Right lobe of liver (tissue), 4 donors: ENCODE measurements around the gene FRMD4A.

Experiments
- POLR2A ChIP-seq: fragments of 450-650 bp; IDR thresholded peaks from one replicate; pipeline ENCODE4 v1.6.1; 2017; ENCODE audit warnings: antibody characterized with exemption, mild to moderate bottlenecking
- TF ChIP-seq, protein P1 (sequence below), 4 donors: fragments of 200-600 bp in 3 of 4; fragments of 450-650 bp in 1 of 4; IDR thresholded peaks; one replicate each; pipeline versions ENCODE4 v1.5.1 to v1.8.0; 2016 to 2022; ENCODE audit warnings: antibody characterized with exemption in 4 of 4, mild to moderate bottlenecking in 2 of 4
- donor health status: DM: no; HTN: no; CAD: no.
- donor health status: DM: no; HTN: no; CAD: no.
- donor health status: DM: no; HTN: yes; CAD: no.

DNA sequence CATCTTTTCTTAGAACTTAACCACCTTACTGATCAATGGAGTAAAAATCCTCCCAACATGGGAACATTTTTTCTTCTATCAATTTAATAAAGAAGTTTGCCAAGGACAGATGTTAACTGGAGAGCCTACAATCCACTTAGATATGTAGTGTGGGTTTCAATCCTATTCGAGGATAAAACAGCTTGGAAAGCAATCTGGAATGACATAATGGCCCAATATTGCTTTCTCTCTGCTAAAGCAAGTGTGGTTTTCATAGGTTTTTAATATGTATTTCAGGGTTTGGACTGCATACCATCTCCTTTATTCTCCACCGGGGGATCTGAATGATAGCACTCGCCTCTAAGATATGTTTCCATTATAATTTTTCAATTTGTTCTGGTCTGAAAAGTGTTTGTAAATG lies 594.2 kb downstream of the FRMD4A start:
- TF ChIP-seq, protein P1, sequence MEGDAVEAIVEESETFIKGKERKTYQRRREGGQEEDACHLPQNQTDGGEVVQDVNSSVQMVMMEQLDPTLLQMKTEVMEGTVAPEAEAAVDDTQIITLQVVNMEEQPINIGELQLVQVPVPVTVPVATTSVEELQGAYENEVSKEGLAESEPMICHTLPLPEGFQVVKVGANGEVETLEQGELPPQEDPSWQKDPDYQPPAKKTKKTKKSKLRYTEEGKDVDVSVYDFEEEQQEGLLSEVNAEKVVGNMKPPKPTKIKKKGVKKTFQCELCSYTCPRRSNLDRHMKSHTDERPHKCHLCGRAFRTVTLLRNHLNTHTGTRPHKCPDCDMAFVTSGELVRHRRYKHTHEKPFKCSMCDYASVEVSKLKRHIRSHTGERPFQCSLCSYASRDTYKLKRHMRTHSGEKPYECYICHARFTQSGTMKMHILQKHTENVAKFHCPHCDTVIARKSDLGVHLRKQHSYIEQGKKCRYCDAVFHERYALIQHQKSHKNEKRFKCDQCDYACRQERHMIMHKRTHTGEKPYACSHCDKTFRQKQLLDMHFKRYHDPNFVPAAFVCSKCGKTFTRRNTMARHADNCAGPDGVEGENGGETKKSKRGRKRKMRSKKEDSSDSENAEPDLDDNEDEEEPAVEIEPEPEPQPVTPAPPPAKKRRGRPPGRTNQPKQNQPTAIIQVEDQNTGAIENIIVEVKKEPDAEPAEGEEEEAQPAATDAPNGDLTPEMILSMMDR (IDR thresholded peaks at IDR 0.05), result no peak
- no peak for TF ChIP-seq POLR2A
